ENCODE results near the gene SLC24A3.

The SLC24A3 gene

GRCh38 chr20:19433371-19434350 is 221.2 kb downstream of the SLC24A3 start:
- no peaks in the 10 kb centered on the region for H3K27me3 ChIP-seq (ENCODE audit: insufficient read depth, low read length)
- no peaks in the 10 kb centered on the region for H3K9me3 ChIP-seq (ENCODE audit: insufficient read depth, low read depth, low read length)
- no peak overlapping the region for H3K9ac ChIP-seq (ENCODE audit: low read depth, low read length)
- H3K27ac ChIP-seq (ENCODE audit: low read length), result no peak overlapping the region
- no peaks in the 10 kb centered on the region for H3K36me3 ChIP-seq (ENCODE audit: insufficient read depth, low read depth, low read length)
- H3K4me1 ChIP-seq (ENCODE audit: insufficient read depth, low read length), result peaks cover 4% of the 10 kb centered on the region; the same call in 1 of the 2 replicates
- no peak overlapping the region for H3K4me3 ChIP-seq (ENCODE audit: low read length)

DNA sequence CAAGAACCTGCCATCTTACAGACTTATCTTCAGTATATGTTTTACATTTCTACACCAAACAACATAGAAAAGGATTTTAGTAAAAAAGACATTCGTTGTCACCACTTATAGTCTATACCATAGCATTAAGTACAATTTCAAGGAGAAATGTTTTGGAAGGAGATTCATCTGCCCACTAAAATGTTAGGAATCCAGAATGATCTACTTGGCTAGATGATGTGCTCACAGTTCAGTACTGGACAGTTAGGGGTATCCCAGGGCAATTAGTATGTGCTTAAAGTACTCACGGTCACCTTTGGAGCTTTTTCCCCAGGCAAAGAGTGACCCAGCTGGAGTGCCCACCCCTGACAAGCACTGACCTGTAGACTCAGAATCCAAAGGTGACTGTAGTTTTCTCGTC is 222.9 kb downstream of the SLC24A3 start:
- Histone ChIP-seq H3K9me3 (ENCODE audit: insufficient read depth, low read depth, low read length) (no peaks in the 10 kb centered on the region), H3K27ac (ENCODE audit: low read length) (no peak overlapping the region), H3K27me3 (ENCODE audit: insufficient read depth, low read length) (no peaks in the 10 kb centered on the region), H3K4me3 (ENCODE audit: low read length) (no peak overlapping the region), H3K4me1 (ENCODE audit: insufficient read depth, low read length) (peaks cover 4% of the 10 kb centered on the region; the same call in 1 of the 2 replicates), H3K36me3 (ENCODE audit: insufficient read depth, low read depth, low read length) (no peaks in the 10 kb centered on the region), H3K9ac (ENCODE audit: low read depth, low read length) (no peak overlapping the region)

- Histone ChIP-seq H3K27ac (ENCODE audit: low read length) (no peak overlapping the region), H3K27me3 (ENCODE audit: insufficient read depth, low read length) (no peaks in the 10 kb centered on the region), H3K36me3 (ENCODE audit: insufficient read depth, low read depth, low read length) (no peaks in the 10 kb centered on the region), H3K9ac (ENCODE audit: low read depth, low read length) (no peak overlapping the region), H3K4me3 (ENCODE audit: low read length) (no peak overlapping the region), H3K4me1 (ENCODE audit: insufficient read depth, low read length) (peaks cover 4% of the 10 kb centered on the region; the same call in 1 of the 2 replicates), H3K9me3 (ENCODE audit: insufficient read depth, low read depth, low read length) (no peaks in the 10 kb centered on the region)
These were observed 223.4 kb downstream of the SLC24A3 start for GRCh38 chr20:19435821-19436220.

DNA sequence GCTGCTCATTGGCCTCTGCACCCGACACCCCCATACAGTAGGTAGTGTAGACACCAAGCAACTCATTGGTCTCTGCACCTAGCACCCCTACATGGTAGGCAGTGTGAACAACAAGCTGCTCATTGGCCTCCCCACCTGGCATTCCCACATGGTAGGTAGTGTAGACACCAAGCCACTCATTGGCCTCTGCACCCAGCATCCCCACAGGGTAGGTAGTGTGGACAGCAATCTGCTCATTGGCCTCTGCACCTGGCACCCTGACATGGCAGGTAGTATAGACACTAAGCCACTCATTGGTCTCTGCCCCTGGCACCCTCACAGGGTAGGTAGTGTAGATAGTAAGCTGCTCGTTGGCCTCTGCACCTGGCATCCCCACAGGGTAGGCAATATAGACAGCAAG is 226.0 kb downstream of the SLC24A3 start:
- Histone ChIP-seq H3K36me3 (ENCODE audit: insufficient read depth, low read depth, low read length) (no peaks in the 10 kb centered on the region), H3K4me1 (ENCODE audit: insufficient read depth, low read length) (no peaks in the 10 kb centered on the region), H3K27ac (ENCODE audit: low read length) (no peak overlapping the region), H3K27me3 (ENCODE audit: insufficient read depth, low read length) (no peaks in the 10 kb centered on the region), H3K4me3 (ENCODE audit: low read length) (no peak overlapping the region), H3K9me3 (ENCODE audit: insufficient read depth, low read depth, low read length) (peaks cover 10% of the 10 kb centered on the region), H3K9ac (ENCODE audit: low read depth, low read length) (no peak overlapping the region)

DNA sequence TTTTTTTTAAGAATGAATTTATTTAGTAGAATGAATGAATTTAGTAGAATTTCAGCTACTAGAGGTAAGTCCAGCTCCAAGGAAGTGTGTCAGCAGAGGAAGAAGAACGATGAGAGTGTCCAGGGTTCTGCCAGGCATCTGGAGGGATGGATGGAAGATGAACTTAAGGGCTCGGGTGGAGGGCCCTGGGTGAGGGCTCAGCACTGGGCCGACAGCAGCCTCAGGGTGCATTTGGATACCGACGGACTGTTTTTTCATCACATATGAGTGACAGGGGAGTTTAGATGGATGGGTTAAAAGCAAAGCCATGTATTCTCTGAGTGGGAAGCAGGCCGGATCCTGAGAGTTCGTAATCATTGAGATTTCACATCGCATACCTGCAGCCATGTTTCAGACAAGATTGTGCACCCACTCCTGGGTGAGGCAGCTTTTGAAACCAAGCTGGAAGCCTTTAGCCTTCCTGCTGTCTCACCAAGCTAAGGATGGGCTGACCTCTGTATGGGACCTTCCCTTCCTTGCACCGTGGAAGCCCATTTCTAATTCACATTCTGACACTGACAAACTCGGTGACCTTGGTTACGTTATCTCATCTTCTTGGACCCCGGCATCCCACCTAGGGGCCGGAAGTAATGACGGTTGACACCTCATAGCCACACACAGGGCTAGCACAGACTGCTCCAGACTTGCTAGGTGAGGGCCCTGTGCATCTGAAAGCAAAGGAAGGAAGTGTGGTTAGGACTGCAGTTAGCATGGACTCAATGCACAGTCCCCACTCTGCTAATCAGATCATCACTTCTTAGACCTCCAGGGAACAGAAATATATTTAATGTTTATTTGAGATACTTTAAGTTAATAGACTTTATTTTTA is 228.5 kb downstream of the SLC24A3 start:
- Histone ChIP-seq H3K36me3 (ENCODE audit: insufficient read depth, low read depth, low read length) (no peaks in the 10 kb centered on the region), H3K27ac (ENCODE audit: low read length) (no peak overlapping the region), H3K4me1 (ENCODE audit: insufficient read depth, low read length) (no peaks in the 10 kb centered on the region), H3K27me3 (ENCODE audit: insufficient read depth, low read length) (no peaks in the 10 kb centered on the region), H3K9me3 (ENCODE audit: insufficient read depth, low read depth, low read length) (peaks cover 13% of the 10 kb centered on the region), H3K4me3 (ENCODE audit: low read length) (no peak overlapping the region), H3K9ac (ENCODE audit: low read depth, low read length) (no peak overlapping the region)

- Histone ChIP-seq H3K9me3 (ENCODE audit: insufficient read depth, low read depth, low read length) (peaks cover 13% of the 10 kb centered on the region), H3K4me3 (ENCODE audit: low read length) (no peak overlapping the region), H3K4me1 (ENCODE audit: insufficient read depth, low read length) (no peaks in the 10 kb centered on the region), H3K9ac (ENCODE audit: low read depth, low read length) (no peak overlapping the region), H3K27ac (ENCODE audit: low read length) (no peak overlapping the region), H3K27me3 (ENCODE audit: insufficient read depth, low read length) (no peaks in the 10 kb centered on the region), H3K36me3 (ENCODE audit: insufficient read depth, low read depth, low read length) (no peaks in the 10 kb centered on the region)
These were observed 233.8 kb downstream of the SLC24A3 start for GRCh38 chr20:19446246-19446645.

- no peak overlapping the region for H3K9ac ChIP-seq (ENCODE audit: low read depth, low read length)
These were observed 236.2 kb downstream of the SLC24A3 start for GRCh38 chr20:19448632-19449031.

DNA sequence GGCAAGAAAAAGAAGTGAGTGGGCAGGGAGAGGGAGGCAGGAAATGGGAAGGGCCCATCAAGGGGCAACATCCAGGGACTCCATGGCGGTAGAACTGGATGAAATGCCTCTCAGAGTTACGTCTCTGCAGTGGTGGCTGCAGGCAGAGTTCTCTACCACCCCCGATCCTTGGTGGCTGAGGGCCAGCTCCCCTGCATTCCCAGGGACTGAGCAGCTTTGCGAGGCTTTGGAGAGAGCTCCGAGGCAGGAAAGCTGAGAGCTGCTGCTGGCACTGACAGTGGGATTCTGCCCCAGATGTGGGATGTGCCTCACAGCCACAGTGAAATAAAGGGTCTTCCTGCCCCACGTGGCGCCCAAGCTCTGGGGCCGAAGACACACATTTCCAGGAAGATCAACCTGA is 236.6 kb downstream of the SLC24A3 start:
- no peak overlapping the region for H3K27ac ChIP-seq (ENCODE audit: low read length)
- H3K4me1 ChIP-seq (ENCODE audit: insufficient read depth, low read length), result no peaks in the 10 kb centered on the region
- no peak overlapping the region for H3K9ac ChIP-seq (ENCODE audit: low read depth, low read length)
- H3K27me3 ChIP-seq (ENCODE audit: insufficient read depth, low read length), result no peaks in the 10 kb centered on the region
- H3K4me3 ChIP-seq (ENCODE audit: low read length), result no peak overlapping the region
- no peaks in the 10 kb centered on the region for H3K36me3 ChIP-seq (ENCODE audit: insufficient read depth, low read depth, low read length)
- no peaks in the 10 kb centered on the region for H3K9me3 ChIP-seq (ENCODE audit: insufficient read depth, low read depth, low read length)

More at GRCh38 chr20:19448632-19449031, 236.2 kb downstream of the SLC24A3 start:
- Histone ChIP-seq H3K4me1 (ENCODE audit: insufficient read depth, low read length) (no peaks in the 10 kb centered on the region), H3K27ac (ENCODE audit: low read length) (no peak overlapping the region), H3K36me3 (ENCODE audit: insufficient read depth, low read depth, low read length) (no peaks in the 10 kb centered on the region), H3K27me3 (ENCODE audit: insufficient read depth, low read length) (no peaks in the 10 kb centered on the region), H3K4me3 (ENCODE audit: low read length) (no peak overlapping the region), H3K9me3 (ENCODE audit: insufficient read depth, low read depth, low read length) (peaks cover 2% of the 10 kb centered on the region; the same call in 1 of the 2 replicates)

DNA sequence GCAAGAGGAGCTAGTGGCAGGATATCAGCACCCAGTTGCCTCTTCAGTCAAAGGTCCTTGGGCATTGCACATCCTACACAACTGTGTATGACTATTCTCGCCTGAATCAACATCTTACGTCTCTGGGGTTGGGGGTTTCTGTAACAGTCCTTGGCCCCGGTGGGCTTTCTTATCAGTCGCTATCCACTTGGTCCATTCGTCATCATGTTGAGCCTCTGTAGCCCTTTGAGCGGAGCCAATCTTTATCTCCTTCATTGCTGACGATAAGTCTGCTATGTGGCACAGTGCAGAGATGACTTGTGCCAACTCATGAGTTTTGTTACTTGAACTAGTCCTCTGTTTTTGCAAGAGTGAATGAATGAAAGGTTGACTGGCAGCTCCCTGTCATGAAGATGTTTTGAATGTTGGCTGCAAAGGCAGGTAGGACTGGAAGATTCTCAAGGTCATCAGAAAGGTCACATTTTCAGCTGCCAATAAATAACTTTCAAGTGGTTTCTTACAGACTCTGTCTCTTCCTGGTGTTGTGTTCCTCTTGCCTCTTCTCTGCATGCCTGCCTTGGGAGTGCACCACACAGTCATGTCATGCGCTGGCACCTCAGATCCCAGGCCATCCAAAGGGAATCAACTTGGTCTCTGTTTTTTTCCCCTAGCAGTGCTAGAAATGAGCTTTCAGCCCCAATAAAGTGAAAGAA is 238.9 kb downstream of the SLC24A3 start:
- Histone ChIP-seq H3K27ac (ENCODE audit: low read length) (no peak overlapping the region), H3K9me3 (ENCODE audit: insufficient read depth, low read depth, low read length) (no peaks in the 10 kb centered on the region), H3K9ac (ENCODE audit: low read depth, low read length) (no peak overlapping the region), H3K36me3 (ENCODE audit: insufficient read depth, low read depth, low read length) (no peaks in the 10 kb centered on the region), H3K4me3 (ENCODE audit: low read length) (no peak overlapping the region), H3K4me1 (ENCODE audit: insufficient read depth, low read length) (no peaks in the 10 kb centered on the region), H3K27me3 (ENCODE audit: insufficient read depth, low read length) (no peaks in the 10 kb centered on the region)

DNA sequence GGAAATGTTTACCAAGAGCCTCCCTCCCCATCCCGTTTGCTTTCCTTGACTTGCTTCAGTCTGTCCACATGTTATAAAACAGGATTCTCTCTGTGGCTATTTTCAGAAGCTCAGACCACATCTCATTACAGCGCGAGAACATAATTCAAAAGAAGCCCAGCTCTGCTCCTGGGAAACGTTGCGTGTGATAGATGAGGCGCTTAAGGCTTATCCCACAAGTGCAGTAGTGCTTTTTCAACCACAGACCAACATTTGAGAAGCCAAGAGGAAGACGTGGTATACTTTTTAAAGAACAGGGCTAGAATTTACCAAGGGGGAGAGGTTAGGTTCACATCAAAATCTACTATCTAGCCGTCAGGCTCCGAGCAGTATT is 239.5 kb downstream of the SLC24A3 start:
- H3K27me3 ChIP-seq (ENCODE audit: insufficient read depth, low read length), result no peaks in the 10 kb centered on the region
- H3K36me3 ChIP-seq (ENCODE audit: insufficient read depth, low read depth, low read length), result no peaks in the 10 kb centered on the region
- no peak overlapping the region for H3K27ac ChIP-seq (ENCODE audit: low read length)
- H3K9ac ChIP-seq (ENCODE audit: low read depth, low read length), result no peak overlapping the region
- H3K4me1 ChIP-seq (ENCODE audit: insufficient read depth, low read length), result no peaks in the 10 kb centered on the region
- H3K4me3 ChIP-seq (ENCODE audit: low read length), result no peak overlapping the region
- no peaks in the 10 kb centered on the region for H3K9me3 ChIP-seq (ENCODE audit: insufficient read depth, low read depth, low read length)

DNA sequence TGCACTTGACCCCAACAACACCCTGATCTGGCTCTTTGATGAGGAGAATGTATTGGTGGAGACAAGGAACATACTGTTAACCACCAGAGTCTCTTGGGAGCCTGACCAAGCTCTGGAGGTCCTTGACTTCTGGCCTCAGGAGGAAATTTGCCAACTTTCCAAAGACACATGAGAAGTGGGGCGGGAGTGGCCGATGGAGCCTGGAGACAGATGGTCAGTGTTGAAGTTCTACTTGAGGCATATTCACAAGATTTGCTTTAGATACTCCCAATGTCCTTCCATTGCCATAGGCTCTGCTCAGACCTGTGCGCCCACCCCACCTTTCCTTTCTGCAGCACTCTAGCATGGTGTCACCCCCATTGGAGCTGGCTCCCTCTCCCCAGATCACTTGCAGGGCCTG is 241.0 kb downstream of the SLC24A3 start:
- no peaks in the 10 kb centered on the region for H3K27me3 ChIP-seq (ENCODE audit: insufficient read depth, low read length)
- H3K9me3 ChIP-seq (ENCODE audit: insufficient read depth, low read depth, low read length), result no peaks in the 10 kb centered on the region
- no peak overlapping the region for H3K4me3 ChIP-seq (ENCODE audit: low read length)
- no peak overlapping the region for H3K9ac ChIP-seq (ENCODE audit: low read depth, low read length)
- H3K36me3 ChIP-seq (ENCODE audit: insufficient read depth, low read depth, low read length), result no peaks in the 10 kb centered on the region
- no peak overlapping the region for H3K27ac ChIP-seq (ENCODE audit: low read length)
- H3K4me1 ChIP-seq (ENCODE audit: insufficient read depth, low read length), result no peaks in the 10 kb centered on the region

Measured in iPS-20b (cell line).